Stimulated activated CD4-positive, alpha-beta T cell treated with anti-CD3 and anti-CD28 coated beads, Interleukin-4, amount 100 ng/mL, for 4 hours (primary cell): ENCODE results near the gene IGSF22.

Experiments
- DNase-seq, 2 experiments: peaks; one replicate each; pipeline ENCODE4 v3.0.0-alpha.2; 2020

The IGSF22 gene

DNA sequence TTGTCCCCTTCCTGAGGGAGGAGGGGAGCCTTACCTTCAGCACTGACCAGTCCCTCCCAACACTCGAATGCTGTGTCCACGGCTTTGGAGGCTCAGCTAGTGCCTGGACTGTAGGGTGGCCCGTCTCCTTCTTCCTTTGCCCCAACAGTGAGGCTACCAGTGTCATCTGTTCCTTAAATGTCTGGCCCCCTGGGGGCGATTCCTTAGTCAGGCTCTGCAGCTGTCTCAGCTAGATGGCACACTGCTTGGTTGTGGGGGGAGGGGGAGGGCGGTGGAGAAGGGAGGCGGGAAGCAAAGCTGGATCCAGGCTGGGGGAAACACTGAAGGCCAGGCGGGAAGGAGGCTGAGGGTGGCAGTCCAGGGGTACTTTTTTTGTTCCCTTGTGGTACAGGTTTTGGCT is at the start of gene IGSF22:
Gene IGSF22 (minus strand): TSS at position 149 of the 400 bp plus-strand sequence. CDS start 1,952 bp downstream, outside the sequence.
- no peak for DNase-seq

DNA sequence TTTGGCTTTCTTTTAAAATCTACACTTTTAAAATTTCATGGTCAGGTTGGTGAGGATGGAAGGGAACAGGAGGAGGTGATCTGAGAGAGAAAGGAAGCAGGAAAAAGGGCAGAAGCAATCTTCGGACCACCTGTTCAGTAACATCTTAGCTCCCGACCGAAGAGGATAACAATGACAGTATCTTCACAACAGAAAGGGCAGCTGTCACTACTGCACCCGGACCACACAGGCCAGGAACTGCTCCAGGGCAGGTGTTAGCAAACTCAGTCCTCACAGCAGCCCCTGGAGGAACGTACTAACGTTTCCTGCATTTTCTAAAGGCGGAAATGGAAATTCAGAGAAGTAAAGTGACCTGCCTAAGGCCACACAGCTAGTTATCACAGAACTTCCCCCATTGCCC is 48.8 kb upstream of the IGSF22 start:
- no peak for DNase-seq

DNA sequence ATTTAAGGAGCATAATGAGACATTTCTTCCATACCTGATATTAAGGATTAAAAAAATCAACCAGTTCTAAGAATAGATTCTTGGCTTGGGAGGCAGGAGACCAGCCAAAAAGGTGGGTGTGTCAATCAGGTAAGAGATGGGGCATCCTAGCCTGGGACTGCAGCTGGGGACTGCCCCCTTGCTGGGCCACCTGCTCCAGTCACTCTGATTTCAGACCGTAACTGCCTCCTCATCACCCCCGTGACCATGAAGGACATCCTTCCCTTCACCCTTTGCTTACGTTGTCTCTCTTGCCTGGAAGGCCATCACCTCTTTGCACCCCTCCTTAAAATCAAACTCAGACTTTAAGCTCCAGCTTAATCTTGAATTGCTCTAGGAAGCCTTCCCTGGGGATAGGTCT is 47.7 kb upstream of the IGSF22 start:
- DNase-seq: no peak

DNA sequence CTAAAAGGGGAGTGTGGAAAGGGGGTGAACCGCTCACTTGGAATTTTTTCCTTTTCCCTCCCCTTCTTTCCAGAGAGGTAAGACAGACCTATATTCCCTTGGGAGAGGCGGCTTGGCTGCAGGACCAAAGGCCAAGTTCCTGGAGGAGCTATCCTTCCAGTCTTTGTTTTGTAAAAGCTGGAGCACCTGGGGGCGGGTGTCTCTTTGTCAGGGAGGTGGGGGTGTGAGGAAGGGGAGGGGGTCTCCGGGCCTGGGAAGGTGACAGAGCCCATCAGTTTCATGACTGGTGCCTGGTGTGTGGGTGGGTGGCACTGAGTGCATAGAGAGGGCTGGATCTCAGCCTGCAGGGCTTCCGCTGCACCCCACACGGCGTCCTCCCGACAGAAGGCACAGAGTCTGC is 47.1 kb upstream of the IGSF22 start:
- DNase-seq: no peak

DNA sequence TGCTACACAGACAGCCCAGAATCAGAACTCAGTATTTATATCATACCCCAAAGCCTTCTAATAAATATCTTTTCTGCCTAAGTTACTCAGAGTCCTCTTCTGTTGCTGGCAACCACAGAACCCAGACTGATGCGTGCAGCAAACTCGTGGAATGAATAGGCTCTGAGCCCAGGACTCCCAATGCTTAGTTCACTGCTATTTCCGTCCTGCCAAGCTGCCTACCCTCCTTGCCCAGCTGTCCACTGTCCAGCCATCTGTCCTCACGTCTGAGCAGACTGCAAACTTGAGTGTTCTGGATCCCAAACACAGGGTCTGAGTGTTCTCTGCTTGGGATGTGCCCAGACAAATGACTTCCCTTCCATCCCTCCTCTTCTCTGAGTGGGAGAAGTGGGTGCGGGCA is 46.2 kb upstream of the IGSF22 start:
- no peak for DNase-seq

DNA sequence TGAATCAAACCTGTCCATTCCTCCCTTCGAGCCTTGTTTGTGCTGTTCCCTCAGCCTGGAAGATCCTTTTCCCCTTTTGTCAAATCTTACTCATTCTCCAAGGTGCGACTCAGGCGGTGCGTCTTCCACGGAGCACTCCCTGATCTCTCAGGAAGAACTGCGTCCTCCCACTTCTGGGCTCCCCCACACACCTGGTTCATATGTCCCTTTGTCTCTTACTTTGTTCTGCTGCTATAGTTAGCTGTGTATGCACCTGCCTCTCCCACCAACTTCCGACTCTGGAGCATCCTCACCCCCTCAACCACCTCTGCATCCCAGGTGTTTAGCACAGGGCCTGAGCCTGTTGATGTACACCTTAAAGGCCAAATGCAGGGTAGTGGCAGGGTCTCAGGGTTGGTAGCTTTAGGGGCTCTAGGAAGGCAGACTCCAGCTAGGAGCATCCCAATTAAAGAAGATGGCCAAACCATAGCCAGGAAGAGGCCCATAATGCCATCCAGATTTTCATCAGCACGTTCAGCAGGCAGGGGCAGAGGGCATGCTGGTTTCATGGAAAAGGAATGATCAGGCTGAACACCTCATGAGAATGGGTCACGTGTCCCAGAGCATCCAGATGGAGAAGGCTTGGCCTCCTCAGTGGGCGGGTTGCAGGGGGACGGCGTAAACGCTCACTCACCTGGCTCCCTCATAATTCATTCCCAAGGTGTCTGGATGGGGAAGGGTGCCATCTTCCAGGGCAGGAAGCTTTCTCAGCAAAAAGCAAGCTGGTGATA is 45.5 kb upstream of the IGSF22 start:
- no peak for DNase-seq

DNA sequence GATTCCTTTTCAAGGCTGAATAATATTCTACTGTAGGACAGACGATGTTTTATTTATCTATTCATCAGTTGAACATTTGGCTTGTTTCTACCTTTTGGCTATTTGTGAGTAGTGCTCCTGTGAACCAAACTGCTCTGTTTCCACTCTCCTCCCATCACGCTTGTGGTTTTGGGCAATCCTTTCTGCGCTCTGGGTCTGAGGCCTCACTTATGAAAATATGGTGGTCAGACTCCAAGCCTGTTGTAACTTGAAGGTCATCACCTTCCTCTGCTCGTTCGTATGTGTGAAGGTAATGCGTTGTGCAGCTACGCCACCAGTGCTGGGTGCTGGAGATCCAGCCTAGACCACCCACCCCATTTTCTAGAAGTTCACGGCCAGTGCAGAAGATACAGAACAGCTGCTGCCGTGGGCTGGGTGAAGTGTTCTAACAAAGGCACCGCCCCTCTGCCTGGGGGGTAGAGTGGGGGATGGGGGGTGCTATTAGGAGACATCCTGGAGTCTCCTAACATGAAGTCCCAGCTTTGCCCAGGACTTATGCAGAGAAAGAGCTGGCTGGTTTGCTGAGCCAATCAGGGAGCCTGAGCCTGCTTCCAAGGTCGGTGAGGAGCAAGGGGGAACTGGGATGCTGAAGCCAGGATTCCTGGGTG is 44.6 kb upstream of the IGSF22 start:
- DNase-seq: no peak

DNA sequence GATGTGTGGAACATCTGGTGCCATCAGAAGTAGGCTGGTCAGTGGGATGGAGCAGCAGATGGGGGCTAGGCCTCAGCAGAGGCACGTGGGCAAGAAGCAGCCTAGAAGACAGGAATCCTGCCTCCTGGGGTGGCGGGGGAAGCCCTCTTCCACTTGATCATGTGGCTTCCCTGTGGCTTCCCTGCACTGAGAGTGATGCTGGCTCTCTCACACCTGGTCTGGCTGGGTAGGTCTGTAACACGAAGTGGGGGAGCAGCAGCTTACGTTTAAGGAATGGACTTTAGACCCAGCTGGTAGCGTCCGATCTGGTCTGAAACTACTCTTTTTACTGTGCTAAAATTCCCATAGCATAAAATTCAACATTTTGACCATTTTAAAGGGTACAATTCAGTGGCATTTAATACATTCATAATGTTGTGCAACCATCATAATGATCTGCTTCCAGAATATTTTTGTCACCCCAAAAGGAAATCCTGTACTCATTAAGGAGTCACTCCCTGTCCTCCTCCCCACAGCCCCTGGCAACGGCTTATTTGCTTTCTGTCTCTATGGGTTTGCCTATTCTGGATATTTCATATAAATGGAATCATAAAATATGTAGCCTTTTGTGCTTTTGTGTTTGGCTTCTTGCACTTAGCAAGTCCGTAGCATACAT is 43.9 kb upstream of the IGSF22 start:
- no peak for DNase-seq

DNA sequence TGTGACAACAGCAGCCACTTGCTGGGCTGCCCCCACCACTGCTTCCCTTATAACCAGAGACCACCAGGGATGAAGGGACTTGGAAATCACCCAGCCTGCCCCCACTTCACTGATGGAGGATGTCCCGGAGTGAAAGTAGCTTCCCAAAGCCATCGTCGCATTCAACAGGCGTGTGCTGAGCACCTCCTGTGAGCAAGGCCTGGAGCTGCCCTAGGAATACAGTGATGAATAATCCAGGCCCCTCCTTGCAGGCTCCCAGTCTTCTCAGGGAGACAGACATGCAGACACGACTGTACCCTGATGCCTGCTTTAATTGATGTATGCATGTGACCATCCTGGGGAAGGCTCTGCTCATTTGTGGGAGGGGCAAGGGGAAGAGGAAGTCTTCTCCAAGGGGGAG is 43.0 kb upstream of the IGSF22 start:
- no peak for DNase-seq

DNA sequence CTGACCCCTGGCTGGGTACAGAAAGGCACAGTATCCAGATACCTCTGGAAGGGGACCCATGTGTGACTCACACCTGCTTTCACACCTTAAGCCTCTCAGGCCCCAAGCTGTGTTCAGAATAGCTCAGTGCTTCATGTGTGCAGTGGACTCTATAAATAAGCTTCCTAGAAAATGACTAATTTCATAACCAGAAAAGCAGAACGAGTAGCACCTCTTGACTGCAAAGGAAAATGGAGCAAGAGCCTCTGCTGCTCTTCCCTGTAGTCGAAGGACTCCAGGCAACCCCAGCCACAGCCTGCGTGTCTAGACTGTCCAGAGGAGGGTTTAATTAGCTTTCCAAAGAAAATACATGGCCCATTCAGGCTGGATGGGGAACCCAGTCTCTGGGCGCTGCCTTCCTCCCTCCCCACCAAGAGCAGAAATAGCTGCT is 42.5 kb upstream of the IGSF22 start:
- no peak for DNase-seq

DNA sequence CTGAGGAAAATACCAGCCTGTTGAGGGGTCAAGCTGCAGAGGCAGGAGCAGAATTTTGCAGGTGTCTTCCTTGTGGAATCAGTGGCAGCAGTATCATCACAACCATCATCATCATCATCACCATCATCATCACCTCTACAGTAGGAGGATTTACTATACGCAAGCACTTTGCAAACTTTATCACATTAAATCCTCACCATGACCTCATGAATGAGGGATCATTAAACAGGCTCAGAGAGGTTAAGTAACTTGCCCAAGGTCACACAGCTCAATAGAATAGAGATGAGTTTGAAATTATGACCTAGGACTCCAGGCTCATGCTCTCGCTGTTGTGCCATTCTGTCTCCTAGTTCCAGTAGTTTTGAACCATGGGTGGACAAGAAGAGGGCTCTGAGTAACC is 40.0 kb upstream of the IGSF22 start:
- DNase-seq: no peak

DNA sequence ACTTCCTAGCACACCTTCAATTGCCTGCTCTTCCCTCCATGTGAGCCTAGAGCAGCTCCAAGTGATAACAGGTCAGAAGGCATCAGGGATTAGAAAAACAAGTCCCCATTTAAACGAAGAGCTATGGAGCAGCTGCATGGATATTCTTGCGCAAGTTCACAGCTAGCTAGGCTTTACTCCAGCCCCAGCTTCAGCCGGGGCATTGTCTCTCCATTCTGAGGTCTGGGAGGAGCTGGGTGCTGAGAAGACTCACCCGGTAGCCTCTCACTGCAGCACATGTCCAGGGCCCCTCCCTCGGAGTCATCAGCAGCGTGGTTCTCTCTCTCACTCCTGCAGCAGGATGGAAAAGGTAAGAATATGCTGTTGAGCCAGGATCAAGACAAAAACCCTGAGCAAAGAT is 39.6 kb upstream of the IGSF22 start:
- DNase-seq: no peak

DNA sequence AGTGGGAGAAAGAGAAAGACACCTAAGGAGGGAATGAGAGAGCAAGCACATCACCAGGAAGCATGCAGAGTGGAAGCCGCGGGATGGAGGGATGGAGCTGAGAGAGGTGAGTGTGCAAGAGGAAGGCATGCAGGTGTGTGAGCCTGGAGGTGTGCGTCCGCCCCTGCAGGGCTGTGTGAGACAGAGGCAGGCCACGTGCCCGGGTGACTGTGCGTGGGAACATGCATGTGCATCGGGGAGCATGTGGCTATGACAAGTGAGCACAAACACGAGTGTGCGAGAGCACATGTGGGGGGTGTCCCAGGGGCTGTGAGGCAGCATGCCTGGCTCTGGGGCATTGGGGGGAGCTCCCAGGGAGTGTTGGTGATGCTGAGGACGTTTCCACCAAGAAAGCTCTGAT is 35.8 kb upstream of the IGSF22 start:
- no peak for DNase-seq

DNA sequence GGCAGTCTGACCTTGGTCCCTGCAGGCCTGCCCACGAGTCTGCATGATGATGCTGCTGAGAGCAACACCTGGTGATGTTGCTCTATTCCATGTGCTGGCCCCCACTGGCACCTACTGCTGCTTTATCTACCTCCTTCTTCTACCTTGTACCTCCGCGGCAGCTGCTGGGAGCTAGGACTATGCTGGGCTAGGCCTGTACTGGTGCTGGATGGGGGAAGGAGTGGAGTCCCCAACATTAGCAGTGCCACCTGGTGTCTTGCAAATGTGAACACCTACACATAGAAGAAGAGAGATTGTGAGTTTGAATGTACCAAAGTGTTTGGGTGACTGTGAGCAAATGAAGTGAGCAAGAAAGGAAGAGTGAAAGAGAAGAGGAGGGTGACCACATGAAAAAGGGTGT is 35.2 kb upstream of the IGSF22 start:
- no peak for DNase-seq

DNA sequence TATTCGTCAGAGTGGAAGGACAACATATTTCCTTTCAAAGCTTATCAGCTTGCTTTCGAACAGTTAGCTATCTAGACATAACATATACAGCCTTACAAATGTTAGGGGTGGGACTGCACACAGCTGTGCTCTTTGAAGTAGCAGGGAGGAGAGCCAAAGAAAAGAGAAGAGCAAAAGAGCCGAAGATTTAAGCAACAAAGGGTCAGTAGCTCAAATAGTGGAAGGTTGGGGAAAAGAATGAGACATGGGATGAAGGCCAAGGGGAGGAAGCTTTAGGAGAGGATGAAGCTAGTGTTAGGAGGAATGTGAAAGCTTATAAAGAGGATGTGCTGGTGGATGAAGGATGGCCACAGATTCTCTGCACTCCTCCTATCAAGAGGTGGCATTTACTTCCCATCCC is 31.8 kb upstream of the IGSF22 start:
- no peak for DNase-seq

DNA sequence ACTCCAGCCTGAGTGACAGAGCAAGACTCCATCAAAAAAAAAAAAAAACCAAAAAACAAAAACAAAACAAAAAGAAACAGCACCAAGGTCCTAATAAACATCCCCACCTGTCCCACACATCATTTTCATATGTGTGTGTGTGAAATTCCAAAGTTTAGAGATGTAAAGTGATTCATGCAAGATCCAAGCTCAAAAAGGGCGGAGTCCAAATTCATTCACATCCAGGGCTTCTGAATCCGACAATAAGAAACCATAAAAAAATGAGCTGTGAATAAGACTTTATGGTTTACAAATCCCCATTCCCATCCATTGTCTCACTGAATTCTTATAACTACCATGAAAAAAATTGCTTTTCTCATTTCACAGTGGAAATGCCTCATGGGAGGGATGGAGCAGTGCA is 30.9 kb upstream of the IGSF22 start:
- DNase-seq: no peak

DNA sequence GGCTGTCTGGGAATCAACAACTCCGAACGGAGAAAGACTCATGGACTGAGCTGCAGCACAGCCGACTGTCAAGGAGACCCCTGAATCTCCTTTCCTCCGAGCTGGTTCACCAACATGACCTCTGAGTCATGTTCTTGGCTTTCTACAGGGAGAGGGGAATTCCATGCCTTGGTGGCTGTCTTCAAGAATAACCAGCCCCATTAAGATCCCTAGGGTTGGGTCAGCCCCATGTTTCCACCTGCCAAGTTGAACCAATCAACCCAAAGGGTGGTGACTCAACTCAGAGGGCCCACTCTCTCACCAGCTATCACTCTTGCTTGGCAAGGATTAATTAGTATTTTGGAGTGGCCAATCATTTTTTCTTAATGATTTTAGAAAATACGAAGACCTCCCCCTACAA is 28.3 kb upstream of the IGSF22 start:
- DNase-seq: no peak

DNA sequence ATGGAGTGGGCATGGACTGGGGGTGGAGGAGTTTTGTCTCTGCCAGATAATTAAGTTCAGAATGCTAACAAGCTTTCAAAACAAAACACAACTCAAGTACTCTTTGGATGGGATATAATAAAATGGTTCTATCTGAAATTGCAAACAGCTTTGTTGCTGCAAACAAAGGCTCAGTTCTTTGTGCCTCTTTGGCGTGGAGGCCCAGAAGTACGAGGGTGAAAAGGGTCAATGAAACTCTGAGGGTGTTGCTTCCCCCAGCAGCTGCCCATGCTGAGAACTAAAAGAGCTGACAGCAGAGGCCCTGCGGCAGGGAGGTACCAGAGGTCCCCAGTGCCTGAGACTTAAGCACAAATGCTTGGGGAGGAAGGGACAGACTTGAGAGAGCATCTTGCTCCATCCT is 26.5 kb upstream of the IGSF22 start:
- DNase-seq: no peak

DNA sequence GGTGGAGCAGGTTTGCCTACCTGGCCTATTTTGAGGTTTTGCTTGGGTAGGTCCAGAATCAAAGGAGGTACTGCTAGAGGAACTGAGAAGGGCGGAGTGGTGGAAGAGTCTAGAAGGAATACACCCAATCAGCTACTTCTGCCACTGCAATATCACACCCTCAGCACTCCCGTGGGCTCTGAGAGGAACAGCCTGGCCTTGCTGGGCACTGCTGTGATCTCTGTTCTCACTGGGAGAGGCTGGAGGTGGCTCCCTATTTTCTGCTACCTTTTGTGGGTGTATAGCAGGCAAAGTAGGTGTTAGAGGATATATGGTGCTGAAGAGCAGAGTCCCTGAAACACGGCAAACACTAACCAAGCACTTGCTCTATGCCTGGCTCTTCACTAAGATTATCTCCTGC is 25.0 kb upstream of the IGSF22 start:
- DNase-seq: no peak

DNA sequence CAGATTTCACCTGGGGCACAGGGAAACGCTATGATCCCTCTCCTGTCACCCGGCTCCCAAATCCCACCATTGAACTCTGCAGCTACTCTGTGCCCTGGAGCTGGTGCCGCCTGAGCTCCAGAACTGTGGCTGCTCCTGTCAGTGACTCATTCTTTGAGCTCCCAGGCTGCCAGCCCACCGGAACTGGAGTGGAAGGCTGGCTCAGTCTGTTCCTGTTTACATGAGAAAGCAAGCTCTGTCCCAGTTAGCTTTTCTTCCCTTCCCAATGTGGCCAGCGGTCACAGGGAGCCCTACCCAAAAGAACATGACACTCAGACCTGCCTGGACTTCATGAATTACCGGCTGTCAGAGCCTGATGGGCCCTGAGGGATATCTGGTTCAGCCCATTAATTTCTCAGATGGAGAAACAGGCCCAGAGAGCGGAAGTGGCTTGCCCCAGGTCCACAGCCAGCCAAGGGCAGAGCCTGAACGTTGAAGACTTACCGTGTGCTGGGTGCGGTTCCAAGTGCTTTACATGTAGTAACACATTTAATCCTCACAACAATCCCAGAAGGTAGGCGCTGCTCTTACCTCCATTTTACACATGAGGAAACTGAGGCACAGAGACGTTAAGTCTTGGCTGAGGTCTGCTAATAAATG is 23.8 kb upstream of the IGSF22 start:
- DNase-seq: no peak

DNA sequence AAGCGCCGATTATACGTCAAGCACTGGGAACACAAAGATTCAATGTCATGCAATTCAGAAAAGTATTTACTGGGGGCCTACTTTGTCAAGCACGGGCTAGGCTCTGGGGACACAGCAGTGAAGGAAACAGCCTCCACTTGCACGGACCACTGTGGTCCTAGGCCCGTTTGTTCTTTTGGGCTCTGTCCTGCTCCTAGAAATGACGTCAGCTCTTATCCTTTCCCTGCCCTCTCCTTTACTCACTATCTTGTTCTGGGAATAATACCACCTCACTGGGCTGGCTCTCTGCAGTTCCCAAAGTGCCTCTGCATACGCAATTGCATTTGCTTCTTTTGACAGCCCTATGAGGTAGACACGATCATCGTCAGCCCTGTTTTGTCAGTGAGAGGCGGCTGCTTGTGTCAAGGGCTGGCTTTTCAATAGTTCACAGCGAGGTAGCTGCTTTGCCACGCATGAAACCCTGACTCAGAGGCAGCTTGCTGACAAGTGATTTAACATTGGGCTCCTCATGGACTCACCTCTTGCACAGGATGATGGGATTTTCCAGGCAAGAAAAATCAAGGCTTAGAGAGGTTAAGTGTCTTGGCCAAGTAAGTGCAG is 22.9 kb upstream of the IGSF22 start:
- no peak for DNase-seq

DNA sequence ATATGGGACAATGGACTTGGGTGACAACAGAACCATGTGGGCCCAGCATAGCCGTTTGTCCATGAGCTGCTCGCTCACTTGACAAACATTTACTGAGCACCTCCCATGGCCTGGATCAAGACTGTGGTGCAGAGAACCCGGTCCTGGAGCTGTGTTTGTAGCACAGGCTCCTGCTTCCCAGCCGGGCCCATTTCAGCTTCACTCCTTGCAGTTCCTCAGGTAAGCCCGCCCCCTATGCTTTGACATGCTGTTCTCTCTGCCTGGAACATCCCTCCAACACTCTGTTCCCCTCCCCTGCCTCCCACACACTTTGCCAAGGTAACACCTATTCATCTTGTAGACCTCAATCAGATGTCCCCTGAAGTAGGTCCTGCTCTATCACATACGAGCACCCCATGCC is 19.3 kb upstream of the IGSF22 start:
- DNase-seq: no peak

DNA sequence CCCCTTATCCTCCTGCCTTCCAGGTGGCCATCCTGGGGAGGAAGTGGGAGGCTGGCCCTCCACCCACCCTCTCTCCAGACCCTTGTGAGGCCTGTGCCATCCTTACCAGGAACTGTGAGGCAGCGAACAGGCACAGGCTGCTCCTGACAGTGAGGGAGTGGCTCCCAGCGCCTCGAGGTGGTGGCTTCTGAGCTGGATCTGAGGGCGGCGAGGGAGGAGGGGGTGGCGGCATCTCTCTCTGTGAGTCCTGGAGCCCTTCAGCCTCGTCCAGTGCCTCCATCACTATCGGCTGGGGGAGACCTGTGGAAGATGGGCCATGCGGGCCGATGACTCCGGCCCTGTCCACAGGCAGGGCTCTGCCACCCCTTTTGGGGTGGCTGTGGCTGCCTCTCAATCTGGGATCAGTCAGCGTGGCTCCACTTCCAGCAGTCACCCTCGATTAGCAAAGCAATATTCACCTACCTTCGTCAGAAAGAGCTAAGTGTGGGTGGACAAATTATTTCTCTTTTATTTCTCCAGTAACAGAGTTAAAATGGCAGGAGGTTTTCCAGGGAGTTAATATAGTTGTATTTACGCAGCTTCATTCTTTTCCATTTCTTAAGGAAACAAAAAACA is 18.0 kb upstream of the IGSF22 start:
- no peak for DNase-seq
